GM23338 (cell line): Measurements from ENCODE around the gene COL4A2.

Source experiments
- CREB1 ChIP-seq: fragments of 250-450 bp; sonication (Bioruptor Pico); IDR thresholded peaks from 2 replicates; pipeline ENCODE4 v1.5.0; 2020; ENCODE audit warnings: low read depth, mild to moderate bottlenecking, moderate library complexity
- CTCF ChIP-seq, 2 experiments: fragments of 200-600 bp in 1 of 2; sonication (generic) in 1 of 2; conservative IDR thresholded peaks; 2 replicates each; pipeline versions ENCODE4 v1.5.1 to v1.6.1; 2016 to 2017; ENCODE audit warnings: antibody characterized with exemption in 2 of 2, low read depth in 2 of 2, mild to moderate bottlenecking in 2 of 2, moderate library complexity in 1 of 2
- EZH2 ChIP-seq: fragments of 200-600 bp; sonication (generic); IDR thresholded peaks from one replicate; pipeline ENCODE4 v1.8.0; 2017; ENCODE audit warnings: antibody characterized with exemption, mild to moderate bottlenecking, low read depth; ENCODE audit not compliant: unreplicated experiment
- EZH2phosphoT487 ChIP-seq: fragments of 200-600 bp; sonication (generic); IDR thresholded peaks from one replicate; pipeline ENCODE4 v1.8.1; 2018; ENCODE audit warnings: antibody characterized with exemption; ENCODE audit not compliant: unreplicated experiment
- NANOG ChIP-seq: IDR thresholded peaks from 2 replicates; pipeline ENCODE4 v1.6.1; 2016; ENCODE audit warnings: antibody characterized with exemption, borderline replicate concordance
- POLR2AphosphoS5 ChIP-seq: IDR thresholded peaks from 2 replicates; pipeline ENCODE4 v1.6.1; 2016; ENCODE audit warnings: antibody characterized with exemption, low read depth

- TF ChIP-seq CTCF (conservative IDR thresholded peaks at IDR 0.05; ENCODE audit: low read depth in 2 of 2) = no peak
- TF ChIP-seq EZH2 = no peak
- no peak for TF ChIP-seq CREB1
- TF ChIP-seq POLR2AphosphoS5 = no peak
- no peak for TF ChIP-seq EZH2phosphoT487
- TF ChIP-seq NANOG = no peak
Measured at GRCh38 chr13:110496281-110496680, 189.2 kb downstream of the COL4A2 start.
